ENCODE results near the gene TRABD2A.

The TRABD2A gene

GRCh38 chr2:84904151-84904550 lies 23.3 kb upstream of the TRABD2A start:
- DNase-seq = peak; percentile 52

- DNase-seq = peak; percentile 37
Observed at GRCh38 chr2:84902526-84902925, 21.6 kb upstream of the TRABD2A start.

GRCh38 chr2:84901593-84902120 lies 20.8 kb upstream of the TRABD2A start:
- DNase-seq = peak; percentile 49

DNA sequence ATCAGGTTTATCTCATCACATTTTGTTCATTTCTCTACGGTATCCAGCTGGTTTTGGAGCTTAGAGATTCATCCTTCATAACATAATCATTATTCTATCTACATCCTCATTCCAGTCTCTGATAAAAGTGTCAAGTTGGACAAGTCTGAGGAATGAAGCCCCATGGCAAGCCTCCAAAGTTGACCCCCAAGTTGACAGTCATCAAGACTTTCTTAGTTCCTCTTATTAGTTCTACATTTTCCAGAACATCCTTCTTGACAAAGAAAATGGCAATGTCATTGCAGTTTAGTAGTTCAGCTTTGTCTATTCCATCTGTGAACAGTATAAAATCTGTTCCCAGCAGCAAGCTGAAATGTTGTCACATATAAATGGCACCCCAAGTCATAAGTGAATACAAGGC lies 20.1 kb upstream of the TRABD2A start:
- no peak for DNase-seq

DNA sequence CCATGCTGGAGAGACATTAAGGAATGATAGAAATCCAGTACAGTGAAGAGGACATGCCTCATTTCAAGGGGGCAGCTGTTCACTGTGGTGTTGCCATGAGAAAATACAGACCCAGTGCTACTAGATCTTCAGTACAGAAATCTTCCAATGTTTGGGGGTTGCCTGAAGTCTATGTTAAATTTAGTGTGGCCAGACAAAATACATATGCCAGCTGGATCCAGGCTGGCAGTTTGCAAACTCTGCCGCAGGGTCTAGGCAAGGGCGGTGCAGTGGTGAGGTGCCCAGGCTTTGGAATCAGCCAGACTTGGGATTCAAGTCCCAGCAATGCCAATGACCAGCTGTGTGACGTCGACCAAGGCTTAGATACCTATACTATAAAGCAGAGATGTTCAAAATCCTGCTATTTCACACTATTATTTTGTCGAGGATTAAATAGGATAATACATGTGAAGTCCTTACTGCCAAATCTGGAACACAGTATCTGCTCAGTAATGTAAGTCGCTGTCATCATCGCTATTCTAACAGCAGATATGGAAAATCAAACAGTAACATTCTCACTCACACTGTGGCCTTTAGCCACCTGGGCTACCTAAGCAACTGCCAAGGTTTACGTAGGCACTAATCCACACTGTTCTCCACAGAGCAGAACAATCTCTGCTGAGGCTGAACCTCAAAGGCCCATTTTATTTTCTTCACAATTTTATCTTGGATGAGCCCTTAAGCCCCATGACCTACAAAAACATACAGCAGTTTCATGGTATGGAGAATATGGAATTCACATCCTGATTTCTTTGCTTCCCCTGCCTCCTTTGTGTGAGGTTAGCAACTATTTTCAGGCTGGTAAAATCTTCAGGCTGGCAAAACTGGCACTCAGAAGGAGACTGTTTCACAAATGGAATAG lies 18.7 kb upstream of the TRABD2A start:
- peak; percentile 35 for DNase-seq

- peak; percentile 25 for DNase-seq
Observed at GRCh38 chr2:84897773-84898172, 16.9 kb upstream of the TRABD2A start.

DNA sequence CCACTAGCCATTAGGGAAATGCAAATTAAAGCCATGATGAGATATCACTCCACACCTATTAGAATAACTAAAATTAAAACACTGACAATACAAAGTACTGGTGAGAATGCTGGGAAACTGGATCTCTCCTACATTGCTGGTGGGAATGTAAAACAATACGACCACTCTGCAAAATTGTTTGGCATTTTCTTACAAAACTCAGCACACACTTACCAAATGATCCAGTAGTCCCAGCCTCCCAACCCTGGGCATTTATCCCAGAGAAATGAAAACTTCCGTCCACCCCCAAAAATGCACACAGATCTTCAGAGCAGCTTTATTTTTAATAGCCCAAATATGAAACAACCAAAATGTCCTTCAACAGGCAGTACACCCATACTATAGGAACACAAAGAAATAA lies 15.7 kb upstream of the TRABD2A start:
- no peak for DNase-seq

DNA sequence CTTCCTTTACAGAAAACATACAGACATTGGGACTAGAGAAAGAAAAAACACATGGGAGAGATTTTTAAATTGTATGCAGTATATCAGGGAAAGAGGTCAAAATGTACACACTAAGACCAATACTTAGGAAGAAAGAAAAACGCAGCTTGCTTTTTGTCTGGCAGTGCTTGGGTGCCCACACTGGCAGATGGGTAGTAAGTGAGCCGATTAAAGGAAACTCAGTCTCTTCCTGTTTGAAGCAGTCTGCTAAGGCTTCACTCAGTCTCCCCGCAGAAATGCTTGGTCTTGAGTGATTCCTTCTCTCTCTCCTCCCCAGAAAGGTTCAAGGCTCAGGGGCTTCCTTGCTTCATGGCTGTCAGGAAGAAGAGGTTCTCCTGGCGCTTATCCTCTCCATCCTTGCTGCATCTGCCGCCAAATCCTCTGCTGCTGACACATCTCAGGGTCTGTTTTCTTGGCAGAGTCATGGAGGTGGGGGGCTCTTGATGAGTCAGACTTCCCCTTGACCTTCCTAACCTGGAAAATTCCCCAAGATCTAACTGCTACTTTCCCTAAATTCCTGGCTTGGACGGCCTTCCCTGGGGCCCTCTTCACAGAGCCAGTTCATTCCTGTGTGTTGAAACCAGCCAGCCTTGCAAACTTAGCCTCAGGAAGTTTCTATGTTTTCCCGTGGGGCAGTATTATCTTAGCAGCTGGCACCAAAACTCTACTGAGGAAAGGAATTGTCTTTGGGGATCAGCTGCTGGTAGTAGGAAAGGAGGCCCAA lies 14.1 kb upstream of the TRABD2A start:
- peak; percentile 58 for DNase-seq

GRCh38 chr2:84894131-84894586 lies 13.3 kb upstream of the TRABD2A start:
- DNase-seq = peak; percentile 64

- peak; percentile 50 for DNase-seq
Observed at GRCh38 chr2:84891355-84892010, 10.6 kb upstream of the TRABD2A start.

GRCh38 chr2:84889332-84889731 lies 8.4 kb upstream of the TRABD2A start:
- peak; percentile 50 for DNase-seq

- peak; percentile 65 for DNase-seq
Observed at GRCh38 chr2:84888401-84889276, 7.8 kb upstream of the TRABD2A start.

- peak; percentile 53 for DNase-seq
Observed at GRCh38 chr2:84886791-84887190, 5.9 kb upstream of the TRABD2A start.

DNA sequence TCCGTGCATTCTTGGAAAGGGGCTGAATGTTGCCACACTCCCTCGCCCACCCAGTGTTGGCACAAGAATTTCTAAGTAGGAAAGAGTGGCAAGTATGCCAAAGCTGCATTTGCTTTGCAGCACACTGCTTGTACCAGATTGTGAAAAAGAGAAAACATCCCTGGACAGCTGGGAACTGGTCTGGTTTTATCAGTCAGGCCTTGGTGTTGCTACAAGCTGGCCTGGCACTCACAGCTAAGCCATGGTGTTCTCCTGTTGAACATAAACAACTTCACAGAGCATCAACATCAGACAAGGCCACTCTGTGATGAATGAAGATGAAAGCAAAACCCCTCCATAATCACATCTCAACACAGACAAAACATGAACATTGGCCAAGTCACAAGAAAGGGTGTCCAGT lies 4.2 kb upstream of the TRABD2A start:
- peak; percentile 40 for DNase-seq

DNA sequence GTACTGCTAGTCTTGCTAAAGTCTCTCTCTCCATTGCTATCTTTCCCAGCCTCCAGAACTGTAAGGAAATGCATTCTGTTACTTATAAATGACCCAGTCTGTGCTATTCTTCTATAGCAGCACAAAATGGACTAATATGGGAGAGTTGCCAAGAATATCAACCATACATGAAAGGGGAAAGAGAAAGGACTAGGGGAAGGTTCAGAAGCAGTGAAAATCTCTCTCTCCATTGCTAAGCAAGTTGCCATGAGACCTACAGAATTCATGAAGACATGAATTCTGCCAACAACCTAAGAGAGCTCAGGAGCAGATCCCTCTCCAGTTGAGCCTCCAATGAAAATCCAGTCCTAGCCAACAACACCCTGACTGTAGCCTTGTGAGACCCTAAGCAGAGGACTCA lies 3.6 kb upstream of the TRABD2A start:
- no peak for DNase-seq

GRCh38 chr2:84882775-84883550 lies 2.1 kb upstream of the TRABD2A start:
- peak; percentile 30 for DNase-seq

- DNase-seq = no peak
Observed at GRCh38 chr2:84882414-84882738, 1.5 kb upstream of the TRABD2A start.

DNA sequence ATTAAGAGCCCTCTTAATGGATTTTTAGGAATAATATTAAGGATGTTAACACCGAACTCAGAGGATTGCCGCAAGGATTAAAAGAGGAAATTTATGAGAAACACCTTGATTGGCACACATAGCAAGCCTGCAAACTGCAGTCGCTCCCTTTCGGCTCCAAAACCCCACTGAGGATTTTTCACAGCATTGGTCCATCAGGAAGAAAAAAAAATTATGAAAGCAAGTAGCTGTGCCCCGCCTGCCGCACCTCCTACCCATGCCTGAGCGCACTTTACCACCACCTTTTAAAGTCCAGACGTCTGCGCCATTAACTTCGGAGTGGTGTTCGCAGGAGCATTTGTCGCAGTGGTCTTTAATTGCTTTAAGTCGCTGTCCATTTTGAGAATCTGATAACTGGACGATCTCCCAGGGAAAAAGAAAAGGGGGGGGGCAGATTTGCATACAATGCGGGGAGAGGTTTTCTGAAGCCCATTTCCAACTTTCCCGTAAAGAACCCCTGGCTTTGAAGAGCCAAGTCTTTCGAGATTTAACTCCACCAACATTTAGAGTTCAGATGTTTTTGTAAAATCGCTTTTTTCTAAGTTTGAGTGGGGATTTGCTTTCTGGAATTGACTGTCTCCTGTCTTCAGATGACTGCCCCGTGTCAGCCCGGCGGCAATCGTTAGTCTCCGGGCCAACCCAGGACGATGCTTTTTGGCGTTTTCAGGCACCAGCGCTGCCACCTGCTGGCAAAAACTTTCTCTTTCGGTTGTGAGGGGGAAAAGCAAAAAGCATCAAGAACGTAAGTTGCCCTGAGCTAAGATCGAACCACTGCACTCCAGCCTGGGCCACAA lies 913 bp upstream of the TRABD2A start:
- DNase-seq = peak; percentile 89

GRCh38 chr2:84880395-84880644 lies 564 bp downstream of the TRABD2A start:
- no peak for DNase-seq

DNA sequence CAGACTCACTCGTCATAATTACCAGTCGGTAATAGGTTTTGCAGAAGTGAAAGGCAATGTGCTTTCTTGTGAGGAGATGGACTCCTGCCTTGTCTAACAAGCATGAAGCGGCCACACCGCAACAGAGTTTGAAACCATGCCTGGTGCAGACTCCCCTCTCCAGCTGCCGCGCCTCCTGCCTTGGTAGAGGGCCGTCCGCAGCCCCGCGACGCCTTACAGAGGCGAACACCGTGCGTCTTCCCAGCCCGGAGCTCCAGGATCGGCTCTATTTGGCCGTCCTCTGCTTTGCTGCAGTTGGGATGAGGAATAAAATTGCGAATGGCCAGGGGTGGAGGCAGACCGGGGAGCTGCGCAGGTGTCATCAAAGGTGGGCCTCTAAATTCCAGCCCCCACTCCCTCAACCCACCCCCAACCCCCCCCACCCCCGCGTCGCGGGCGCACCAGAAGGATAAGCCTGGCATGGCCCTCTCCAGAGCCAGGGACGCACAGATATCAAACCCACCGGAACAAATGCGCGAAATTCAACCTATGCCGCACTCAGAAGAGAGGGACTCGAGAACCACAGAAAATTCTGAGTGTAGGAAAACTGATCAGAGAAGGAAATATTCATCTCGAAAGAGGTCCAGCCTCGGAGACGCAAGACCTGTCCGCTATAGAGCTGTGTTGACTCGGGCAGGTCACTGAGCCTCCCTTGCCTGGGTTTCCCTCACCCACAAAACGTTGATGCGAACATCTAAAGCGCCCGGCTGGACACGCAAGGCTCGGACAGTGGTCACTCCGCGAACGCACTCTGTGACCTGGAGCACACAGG lies 1.1 kb downstream of the TRABD2A start:
- DNase-seq = peak; percentile 67
